Dendritic cell treated with granulocyte-macrophage colony-stimulating factor and Interleukin-4, amounts not matched to agents 40 ng/mL and 50 ng/mL, for 4 days (primary cell): ENCODE results near the gene EEF1AKMT3.

Source experiments
- H3K27ac Mint-ChIP-seq: one replicate; pipeline ENCODE4 v1.8.0; 2022; ENCODE audit warnings: mild to moderate bottlenecking, mixed read lengths
- H3K27me3 Mint-ChIP-seq: one replicate; pipeline ENCODE4 v1.8.0; 2022; ENCODE audit warnings: mild to moderate bottlenecking, mixed read lengths
- H3K36me3 Mint-ChIP-seq: one replicate; pipeline ENCODE4 v1.8.0; 2022; ENCODE audit warnings: low read depth, mixed read lengths
- H3K4me1 Mint-ChIP-seq: one replicate; pipeline ENCODE4 v1.8.0; 2022; ENCODE audit warnings: low read depth, mixed read lengths
- H3K4me3 Mint-ChIP-seq: one replicate; pipeline ENCODE4 v1.8.0; 2022; ENCODE audit warnings: mild to moderate bottlenecking, moderate library complexity, mixed read lengths
- H3K9me3 Mint-ChIP-seq: one replicate; pipeline ENCODE4 v1.8.0; 2022; ENCODE audit warnings: mixed read lengths
- intact Hi-C: fragments of 100-400 bp; cut with micrococcal nuclease; formaldehyde crosslinking; loops from one replicate; pipeline ENCODE4 v1.15.0; 2022

Gene EEF1AKMT3

GRCh38 chr12:57731411-57732080 is 40.9 kb upstream of the EEF1AKMT3 start:
- Mint-ChIP-seq H3K27me3 (no peaks in the 10 kb centered on the region), H3K4me1 (no peaks in the 10 kb centered on the region), H3K27ac (no peak overlapping the region), H3K9me3 (peaks cover under 1% of the 10 kb centered on the region), H3K4me3 (no peak overlapping the region), H3K36me3 (peaks cover 92% of the 10 kb centered on the region)
- intact Hi-C loops, result no loop called here

- Mint-ChIP-seq H3K36me3 (peaks cover 92% of the 10 kb centered on the region), H3K9me3 (no peaks in the 10 kb centered on the region), H3K27ac (no peak overlapping the region), H3K4me1 (no peaks in the 10 kb centered on the region), H3K27me3 (no peaks in the 10 kb centered on the region), H3K4me3 (no peak overlapping the region)
- intact Hi-C loops, result no loop called here
These were observed 40.1 kb upstream of the EEF1AKMT3 start for GRCh38 chr12:57732270-57732669.

- no peak overlapping the region for H3K4me3 Mint-ChIP-seq
- intact Hi-C loops, result no loop called here
- no peaks in the 10 kb centered on the region for H3K9me3 Mint-ChIP-seq
- no peak overlapping the region for H3K27ac Mint-ChIP-seq
- H3K4me1 Mint-ChIP-seq, result no peaks in the 10 kb centered on the region
- no peaks in the 10 kb centered on the region for H3K27me3 Mint-ChIP-seq
- H3K36me3 Mint-ChIP-seq, result peaks cover 86% of the 10 kb centered on the region
These were observed 39.5 kb upstream of the EEF1AKMT3 start for GRCh38 chr12:57732726-57733593.

- H3K4me3 Mint-ChIP-seq, result no peak overlapping the region
- no peaks in the 10 kb centered on the region for H3K9me3 Mint-ChIP-seq
- intact Hi-C loops, result no loop called here
- peaks cover under 1% of the 10 kb centered on the region for H3K4me1 Mint-ChIP-seq
- H3K27ac Mint-ChIP-seq, result no peak overlapping the region
- H3K27me3 Mint-ChIP-seq, result no peaks in the 10 kb centered on the region
- peaks cover 77% of the 10 kb centered on the region for H3K36me3 Mint-ChIP-seq
These were observed 38.5 kb upstream of the EEF1AKMT3 start for GRCh38 chr12:57733928-57734327.

- intact Hi-C loops, result no loop called here
- H3K27ac Mint-ChIP-seq, result no peak overlapping the region
- no peaks in the 10 kb centered on the region for H3K9me3 Mint-ChIP-seq
- no peak overlapping the region for H3K4me3 Mint-ChIP-seq
- no peaks in the 10 kb centered on the region for H3K27me3 Mint-ChIP-seq
- H3K36me3 Mint-ChIP-seq, result peaks cover 71% of the 10 kb centered on the region
- peaks cover 7% of the 10 kb centered on the region for H3K4me1 Mint-ChIP-seq
These were observed 37.8 kb upstream of the EEF1AKMT3 start for GRCh38 chr12:57734591-57734990.

- Mint-ChIP-seq H3K4me3 (no peak overlapping the region), H3K4me1 (peaks cover 12% of the 10 kb centered on the region), H3K36me3 (peaks cover 68% of the 10 kb centered on the region), H3K27ac (no peak overlapping the region), H3K27me3 (no peaks in the 10 kb centered on the region), H3K9me3 (no peaks in the 10 kb centered on the region)
- intact Hi-C loops, result no loop called here
These were observed 37.1 kb upstream of the EEF1AKMT3 start for GRCh38 chr12:57735198-57735855.

GRCh38 chr12:57735952-57736740 is 36.3 kb upstream of the EEF1AKMT3 start:
- Mint-ChIP-seq H3K9me3 (no peaks in the 10 kb centered on the region), H3K27me3 (no peaks in the 10 kb centered on the region), H3K4me3 (no peak overlapping the region), H3K27ac (no peak overlapping the region), H3K4me1 (peaks cover 20% of the 10 kb centered on the region), H3K36me3 (peaks cover 60% of the 10 kb centered on the region)
- intact Hi-C loops, result no loop called here

GRCh38 chr12:57736741-57737466 is 35.5 kb upstream of the EEF1AKMT3 start:
- peaks cover 52% of the 10 kb centered on the region for H3K36me3 Mint-ChIP-seq
- no peak overlapping the region for H3K27ac Mint-ChIP-seq
- H3K27me3 Mint-ChIP-seq, result no peaks in the 10 kb centered on the region
- H3K4me1 Mint-ChIP-seq, result peaks cover 28% of the 10 kb centered on the region
- H3K9me3 Mint-ChIP-seq, result no peaks in the 10 kb centered on the region
- no peak overlapping the region for H3K4me3 Mint-ChIP-seq
- intact Hi-C loops, result no loop called here

- no peaks in the 10 kb centered on the region for H3K27me3 Mint-ChIP-seq
- peaks cover 35% of the 10 kb centered on the region for H3K4me1 Mint-ChIP-seq
- peaks cover 44% of the 10 kb centered on the region for H3K36me3 Mint-ChIP-seq
- intact Hi-C loops, result no loop called here
- H3K4me3 Mint-ChIP-seq, result no peak overlapping the region
- no peaks in the 10 kb centered on the region for H3K9me3 Mint-ChIP-seq
- no peak overlapping the region for H3K27ac Mint-ChIP-seq
These were observed 34.6 kb upstream of the EEF1AKMT3 start for GRCh38 chr12:57737467-57738460.

GRCh38 chr12:57738661-57739237 is 33.7 kb upstream of the EEF1AKMT3 start, which contains the start of gene AGAP2:
Gene AGAP2, minus strand, starts transcription at chr12:57738742. Its CDS starts 496 bp downstream, at chr12:57738246.
- Mint-ChIP-seq H3K4me1 (peaks cover 35% of the 10 kb centered on the region), H3K27me3 (no peaks in the 10 kb centered on the region), H3K36me3 (peaks cover 34% of the 10 kb centered on the region), H3K4me3 (no peak within 1 kb of the TSS), H3K9me3 (no peaks in the 10 kb centered on the region), H3K27ac (no peak within 1 kb of the TSS)
- intact Hi-C loops, result no loop called here

- no peaks in the 10 kb centered on the region for H3K27me3 Mint-ChIP-seq
- intact Hi-C loops, result no loop called here
- peaks cover 41% of the 10 kb centered on the region for H3K4me1 Mint-ChIP-seq
- no peak overlapping the region for H3K27ac Mint-ChIP-seq
- H3K36me3 Mint-ChIP-seq, result peaks cover 27% of the 10 kb centered on the region
- no peaks in the 10 kb centered on the region for H3K9me3 Mint-ChIP-seq
- no peak overlapping the region for H3K4me3 Mint-ChIP-seq
These were observed 33.0 kb upstream of the EEF1AKMT3 start for GRCh38 chr12:57739387-57739786.
